ENCODE measurements around the gene TNKS1BP1. TPM values are rescaled to one million over a fixed set of nuclear protein-coding genes. Genes with fewer than 3 reads are reported as not detected.

TNKS1BP1 gene
- total and polyA plus RNA-seq, 9 of the 15 experiments (the other 6 are each of a cell fraction or from before 2014, with no cell fraction given): 1.1 to 47.2 (median 10.9) TPM

DNA sequence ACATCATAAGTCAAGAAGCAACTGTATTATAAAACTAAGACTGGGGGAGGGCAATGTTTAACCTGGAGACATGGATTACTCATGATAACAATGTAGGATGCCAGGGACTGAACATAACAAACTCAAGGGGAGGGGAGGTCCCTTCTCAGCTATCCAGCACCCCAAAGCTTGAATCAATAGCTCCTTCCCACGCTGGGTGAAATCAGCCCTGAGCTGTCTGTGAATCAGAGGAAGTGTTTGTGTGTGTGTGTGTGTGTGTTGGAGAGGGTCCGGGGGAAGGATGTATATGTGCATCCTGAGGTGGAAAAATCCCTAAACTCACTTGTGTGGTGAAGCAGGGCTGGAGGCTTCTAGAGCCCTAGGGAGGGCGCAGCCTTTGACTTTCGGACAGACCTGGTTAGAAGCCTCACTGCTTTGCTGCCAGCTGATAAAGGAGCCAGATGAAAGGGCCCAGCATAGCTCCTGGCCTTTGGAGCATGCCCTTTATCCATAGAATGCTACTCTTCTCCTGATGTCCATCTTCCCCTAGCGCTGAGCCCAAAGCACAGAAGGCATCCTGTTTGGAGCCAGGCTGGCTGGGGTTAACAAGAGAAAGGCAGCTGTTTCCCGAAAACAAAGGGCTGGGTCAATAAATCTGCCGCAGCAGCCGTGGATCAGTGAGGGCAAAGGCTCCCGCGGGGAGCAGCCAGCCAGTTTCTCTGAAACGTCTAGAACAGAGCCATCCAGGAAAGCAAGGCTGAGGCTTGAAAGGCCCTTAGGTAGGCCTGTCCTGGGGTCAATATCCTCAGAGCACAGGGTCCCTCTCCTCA lies 35.8 kb downstream of the TNKS1BP1 start:
- H3K27ac ChIP-seq (ENCODE audit: extremely low read depth, low read depth, low read length): no peak overlapping the region
- H3K9me1 ChIP-seq (ENCODE audit: control insufficient read depth, insufficient read depth, low read length): no peaks in the 10 kb centered on the region
- H3K4me1 ChIP-seq (replicated peaks in 1 of 2; ENCODE audit: control insufficient read depth in 2 of 2, insufficient read depth in 2 of 2, low read length in 2 of 2): peaks cover 0 to 4% of the 10 kb centered on the region in 2 experiments; a peak in 3 of 5 replicates
- no peaks in the 10 kb centered on the region for H4K20me1 ChIP-seq (replicated peaks; ENCODE audit: control insufficient read depth, insufficient read depth, low read length)
- 3% methylated on average over 11 of the region's 11 CpGs for WGBS (ENCODE audit: insufficient coverage, low coverage, missing lambda C conversion rate)
- BruUV-seq (replicated peaks): no TSS peak
- no peak for DNase-seq (ENCODE audit: extremely low read depth in 1 of 4, low spot score in 3 of 4)
- ATAC-seq: peak; percentile 34; the same call in 1 of the 3 replicates
- H3K4me2 ChIP-seq (ENCODE audit: insufficient read depth, low read length): no peak overlapping the region
- POLR2A ChIA-PET: interaction anchor here (0.5 to 1.6 kb wide), 2 partner anchors 19 to 57 kb away, joined by 3 to 4 read pairs; no protein-coding TSS in a partner anchor
- H3K9me3 ChIP-seq (replicated peaks; ENCODE audit: control insufficient read depth, insufficient read depth, low read depth, low read length): no peaks in the 10 kb centered on the region
- no peak overlapping the region for H3K9ac ChIP-seq (ENCODE audit: insufficient read depth in 1 of 2, low read depth in 2 of 2, low read length in 2 of 2)
- in situ Hi-C loops (cut with MboI): no loop called here
- FAIRE-seq: no peak
- CTCF ChIA-PET (ENCODE audit: low intra/inter-chr PET ratio): no interaction called here
- H3K4me3 ChIP-seq: no peak overlapping the region
- no peaks in the 10 kb centered on the region for H3K36me3 ChIP-seq (ENCODE audit: control insufficient read depth, insufficient read depth, low read length)
- no peaks in the 10 kb centered on the region for H3K79me2 ChIP-seq (ENCODE audit: control insufficient read depth, insufficient read depth, low read length)
- peaks cover 24 to 29% of the 10 kb centered on the region in 2 experiments; a peak in 4 of 5 replicates for H3K27me3 ChIP-seq (ENCODE audit: control insufficient read depth in 2 of 2, insufficient read depth in 2 of 2, low read length in 2 of 2)
- intact Hi-C loops (cut with micrococcal nuclease): no loop called here
- no peak overlapping the region for H2AFZ ChIP-seq (ENCODE audit: low read depth, low read length)
- no peak for TF ChIP-seq TRIM25 (IDR thresholded peaks at IDR 0.05; ENCODE audit: borderline replicate concordance)
- no peak for TF ChIP-seq ZNF277 (CRISPR knock-in tag; IDR thresholded peaks at IDR 0.05; ENCODE audit: borderline replicate concordance)
- TF ChIP-seq XRCC5 (IDR thresholded peaks at IDR 0.05; ENCODE audit: low read depth, low read length): no peak
- TF ChIP-seq HNRNPUL1 (IDR thresholded peaks at IDR 0.05; ENCODE audit: low read length): no peak
- TF ChIP-seq TAF9B (IDR thresholded peaks at IDR 0.05; ENCODE audit: partially characterized antibody): no peak
- no peak for TF ChIP-seq PATZ1 (CRISPR knock-in tag; IDR thresholded peaks at IDR 0.05; ENCODE audit: borderline replicate concordance)
- TF ChIP-seq KLF16 (IDR thresholded peaks at IDR 0.05): no peak
- TF ChIP-seq ZNF282 (CRISPR knock-in tag; IDR thresholded peaks at IDR 0.05): no peak
- no peak for TF ChIP-seq POLR2AphosphoS2 (IDR thresholded peaks at IDR 0.05; ENCODE audit: low read length)
- TF ChIP-seq, protein P1, sequence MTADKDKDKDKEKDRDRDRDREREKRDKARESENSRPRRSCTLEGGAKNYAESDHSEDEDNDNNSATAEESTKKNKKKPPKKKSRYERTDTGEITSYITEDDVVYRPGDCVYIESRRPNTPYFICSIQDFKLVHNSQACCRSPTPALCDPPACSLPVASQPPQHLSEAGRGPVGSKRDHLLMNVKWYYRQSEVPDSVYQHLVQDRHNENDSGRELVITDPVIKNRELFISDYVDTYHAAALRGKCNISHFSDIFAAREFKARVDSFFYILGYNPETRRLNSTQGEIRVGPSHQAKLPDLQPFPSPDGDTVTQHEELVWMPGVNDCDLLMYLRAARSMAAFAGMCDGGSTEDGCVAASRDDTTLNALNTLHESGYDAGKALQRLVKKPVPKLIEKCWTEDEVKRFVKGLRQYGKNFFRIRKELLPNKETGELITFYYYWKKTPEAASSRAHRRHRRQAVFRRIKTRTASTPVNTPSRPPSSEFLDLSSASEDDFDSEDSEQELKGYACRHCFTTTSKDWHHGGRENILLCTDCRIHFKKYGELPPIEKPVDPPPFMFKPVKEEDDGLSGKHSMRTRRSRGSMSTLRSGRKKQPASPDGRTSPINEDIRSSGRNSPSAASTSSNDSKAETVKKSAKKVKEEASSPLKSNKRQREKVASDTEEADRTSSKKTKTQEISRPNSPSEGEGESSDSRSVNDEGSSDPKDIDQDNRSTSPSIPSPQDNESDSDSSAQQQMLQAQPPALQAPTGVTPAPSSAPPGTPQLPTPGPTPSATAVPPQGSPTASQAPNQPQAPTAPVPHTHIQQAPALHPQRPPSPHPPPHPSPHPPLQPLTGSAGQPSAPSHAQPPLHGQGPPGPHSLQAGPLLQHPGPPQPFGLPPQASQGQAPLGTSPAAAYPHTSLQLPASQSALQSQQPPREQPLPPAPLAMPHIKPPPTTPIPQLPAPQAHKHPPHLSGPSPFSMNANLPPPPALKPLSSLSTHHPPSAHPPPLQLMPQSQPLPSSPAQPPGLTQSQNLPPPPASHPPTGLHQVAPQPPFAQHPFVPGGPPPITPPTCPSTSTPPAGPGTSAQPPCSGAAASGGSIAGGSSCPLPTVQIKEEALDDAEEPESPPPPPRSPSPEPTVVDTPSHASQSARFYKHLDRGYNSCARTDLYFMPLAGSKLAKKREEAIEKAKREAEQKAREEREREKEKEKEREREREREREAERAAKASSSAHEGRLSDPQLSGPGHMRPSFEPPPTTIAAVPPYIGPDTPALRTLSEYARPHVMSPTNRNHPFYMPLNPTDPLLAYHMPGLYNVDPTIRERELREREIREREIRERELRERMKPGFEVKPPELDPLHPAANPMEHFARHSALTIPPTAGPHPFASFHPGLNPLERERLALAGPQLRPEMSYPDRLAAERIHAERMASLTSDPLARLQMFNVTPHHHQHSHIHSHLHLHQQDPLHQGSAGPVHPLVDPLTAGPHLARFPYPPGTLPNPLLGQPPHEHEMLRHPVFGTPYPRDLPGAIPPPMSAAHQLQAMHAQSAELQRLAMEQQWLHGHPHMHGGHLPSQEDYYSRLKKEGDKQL (CRISPR knock-in tag; IDR thresholded peaks at IDR 0.05; ENCODE audit: borderline replicate concordance): no peak

All from K562 (cell line).